Measurements from ENCODE around the gene HHATL.

DNA sequence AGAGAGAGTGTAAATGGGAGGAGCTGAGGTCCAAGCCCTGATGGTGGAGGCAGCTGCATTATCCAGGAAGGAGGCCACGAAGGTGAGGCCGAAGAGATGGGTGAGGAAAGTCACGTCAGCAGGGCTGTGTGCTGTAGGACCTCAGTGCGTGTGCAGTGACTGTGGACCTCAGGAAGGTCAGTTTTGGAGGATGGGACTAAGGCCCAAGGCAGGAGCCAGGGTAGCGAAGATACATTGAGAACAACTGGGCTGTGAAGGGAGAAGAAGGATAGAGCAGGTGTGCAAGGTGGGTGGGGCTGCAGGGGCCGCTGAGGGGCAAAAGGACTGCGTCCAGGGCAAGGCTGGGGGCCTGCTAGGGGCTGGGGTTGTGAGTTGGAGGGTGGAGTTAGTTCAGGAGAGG, 12.4 kb downstream of the HHATL start:
- TF ChIP-seq CREB1 (IDR thresholded peaks at IDR 0.05; ENCODE audit: low read depth) = no peak
- no peak for TF ChIP-seq FOXM1 (IDR thresholded peaks at IDR 0.05; ENCODE audit: borderline replicate concordance, low read depth)
- TF ChIP-seq TCF12 (IDR thresholded peaks at IDR 0.05; ENCODE audit: low read depth) = no peak
- TF ChIP-seq, protein P1, sequence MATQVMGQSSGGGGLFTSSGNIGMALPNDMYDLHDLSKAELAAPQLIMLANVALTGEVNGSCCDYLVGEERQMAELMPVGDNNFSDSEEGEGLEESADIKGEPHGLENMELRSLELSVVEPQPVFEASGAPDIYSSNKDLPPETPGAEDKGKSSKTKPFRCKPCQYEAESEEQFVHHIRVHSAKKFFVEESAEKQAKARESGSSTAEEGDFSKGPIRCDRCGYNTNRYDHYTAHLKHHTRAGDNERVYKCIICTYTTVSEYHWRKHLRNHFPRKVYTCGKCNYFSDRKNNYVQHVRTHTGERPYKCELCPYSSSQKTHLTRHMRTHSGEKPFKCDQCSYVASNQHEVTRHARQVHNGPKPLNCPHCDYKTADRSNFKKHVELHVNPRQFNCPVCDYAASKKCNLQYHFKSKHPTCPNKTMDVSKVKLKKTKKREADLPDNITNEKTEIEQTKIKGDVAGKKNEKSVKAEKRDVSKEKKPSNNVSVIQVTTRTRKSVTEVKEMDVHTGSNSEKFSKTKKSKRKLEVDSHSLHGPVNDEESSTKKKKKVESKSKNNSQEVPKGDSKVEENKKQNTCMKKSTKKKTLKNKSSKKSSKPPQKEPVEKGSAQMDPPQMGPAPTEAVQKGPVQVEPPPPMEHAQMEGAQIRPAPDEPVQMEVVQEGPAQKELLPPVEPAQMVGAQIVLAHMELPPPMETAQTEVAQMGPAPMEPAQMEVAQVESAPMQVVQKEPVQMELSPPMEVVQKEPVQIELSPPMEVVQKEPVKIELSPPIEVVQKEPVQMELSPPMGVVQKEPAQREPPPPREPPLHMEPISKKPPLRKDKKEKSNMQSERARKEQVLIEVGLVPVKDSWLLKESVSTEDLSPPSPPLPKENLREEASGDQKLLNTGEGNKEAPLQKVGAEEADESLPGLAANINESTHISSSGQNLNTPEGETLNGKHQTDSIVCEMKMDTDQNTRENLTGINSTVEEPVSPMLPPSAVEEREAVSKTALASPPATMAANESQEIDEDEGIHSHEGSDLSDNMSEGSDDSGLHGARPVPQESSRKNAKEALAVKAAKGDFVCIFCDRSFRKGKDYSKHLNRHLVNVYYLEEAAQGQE (IDR thresholded peaks at IDR 0.05; ENCODE audit: low read depth) = no peak
- TF ChIP-seq TAF1 (IDR thresholded peaks at IDR 0.05; ENCODE audit: low read depth) = no peak
- TF ChIP-seq, protein P2, sequence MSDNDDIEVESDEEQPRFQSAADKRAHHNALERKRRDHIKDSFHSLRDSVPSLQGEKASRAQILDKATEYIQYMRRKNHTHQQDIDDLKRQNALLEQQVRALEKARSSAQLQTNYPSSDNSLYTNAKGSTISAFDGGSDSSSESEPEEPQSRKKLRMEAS (IDR thresholded peaks at IDR 0.05) = no peak
- no peak for TF ChIP-seq CEBPB (IDR thresholded peaks at IDR 0.05)
- TF ChIP-seq RAD21 (IDR thresholded peaks at IDR 0.05; ENCODE audit: low read depth) = no peak
- TF ChIP-seq YY1 (IDR thresholded peaks at IDR 0.05; ENCODE audit: low read depth) = no peak
- TF ChIP-seq, protein P3, sequence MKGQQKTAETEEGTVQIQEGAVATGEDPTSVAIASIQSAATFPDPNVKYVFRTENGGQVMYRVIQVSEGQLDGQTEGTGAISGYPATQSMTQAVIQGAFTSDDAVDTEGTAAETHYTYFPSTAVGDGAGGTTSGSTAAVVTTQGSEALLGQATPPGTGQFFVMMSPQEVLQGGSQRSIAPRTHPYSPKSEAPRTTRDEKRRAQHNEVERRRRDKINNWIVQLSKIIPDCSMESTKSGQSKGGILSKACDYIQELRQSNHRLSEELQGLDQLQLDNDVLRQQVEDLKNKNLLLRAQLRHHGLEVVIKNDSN (IDR thresholded peaks at IDR 0.05) = no peak
- no peak for TF ChIP-seq EP300 (IDR thresholded peaks at IDR 0.05; ENCODE audit: borderline replicate concordance)
- TF ChIP-seq EGR1 (IDR thresholded peaks at IDR 0.05) = no peak
- TF ChIP-seq ZBTB7A (IDR thresholded peaks at IDR 0.05; ENCODE audit: low read depth) = no peak

Measured in Ishikawa (cell line).